HCT116 (cell line): ENCODE data around the gene PRKCQ. TPM values are rescaled to one million over a fixed set of nuclear protein-coding genes. Genes with fewer than 3 reads are reported as not detected.
"Not testable (repeated sequence)": the region's sequence is repeated elsewhere in the genome, so short reads cannot be mapped to it uniquely, and the experiment has no call there.

Experiments used
- ATAC-seq: fragments of 200-7000 bp; cut with Tn5 transposase; 2 replicates; pipeline ENCODE4 v1.9.1; 2020; ENCODE audit warnings: mild to moderate bottlenecking, moderate library complexity
- BruUV-seq: library from RNA; stranded (reverse); fragments of 400-500 nt; replicated peaks from 2 replicates; lab custom pipeline; 2021; lab: Mats Ljungman, UMichigan
- CTCF ChIA-PET: fragments of 300-600 bp; sonication (Branson Sonifier 250); formaldehyde crosslinking; loops from one replicate; lab custom pipeline; 2021; ENCODE audit warnings: antibody characterized with exemption; lab: Charles Lee
- POLR2A ChIA-PET: fragments of 300-600, 350-600 bp; sonication (Branson Sonifier 250); formaldehyde crosslinking; loops from one replicate; lab custom pipeline; 2021; ENCODE audit warnings: antibody characterized with exemption; lab: Charles Lee
- RAD21 ChIA-PET, 2 experiments: fragments of 300-600 bp; sonication (Branson Sonifier 250); formaldehyde crosslinking; loops; one replicate each; lab custom pipeline; 2023; ENCODE audit warnings: low total read pairs in 2 of 2; ENCODE audit not compliant: uncharacterized antibody in 2 of 2, unreplicated experiment in 2 of 2, low non-redundant PET in 1 of 2; lab: Charles Lee
- DNase-seq: peaks from one replicate; pipeline ENCODE4 v3.0.0-alpha.2; 2010; ENCODE audit warnings: low read depth, low spot score
- H2AFZ ChIP-seq: fragments of 200-600 bp; shearing (Covaris generic), sonication (generic); 2 replicates; pipeline ENCODE4 v1.6.1; 2017; ENCODE audit warnings: low read depth, mixed run types, mixed read lengths, antibody characterized with exemption, low read length; ENCODE audit not compliant: poor library complexity, severe bottlenecking
- H3K27ac ChIP-seq: 2 replicates; pipeline ENCODE4 v1.5.1; 2012; ENCODE audit warnings: low read depth, low read length
- H3K27me3 ChIP-seq: fragments of 200-600 bp; sonication (generic); 2 replicates; pipeline ENCODE4 v1.6.1; 2016; ENCODE audit warnings: mixed run types, low read length, mixed read lengths; ENCODE audit not compliant: insufficient read depth
- H3K36me3 ChIP-seq, 2 experiments: fragments of 200-500 bp in 1 of 2; fragments of 200-600 bp in 1 of 2; sonication (Bioruptor generic) in 1 of 2; sonication (generic) in 1 of 2; 2 replicates each; pipeline versions ENCODE4 v1.5.1 to v1.6.1; 2014 to 2016; ENCODE audit warnings: low read length in 2 of 2, inconsistent platforms in 1 of 2, mixed read lengths in 1 of 2, mixed run types in 1 of 2; ENCODE audit not compliant: insufficient read depth in 2 of 2, control insufficient read depth in 1 of 2
- H3K4me1 ChIP-seq, 2 experiments: fragments of 200-600 bp in 1 of 2; sonication (generic) in 1 of 2; 2 replicates each; pipeline versions ENCODE4 v1.5.1 to v1.6.1; 2012 to 2017; ENCODE audit warnings: low read length in 2 of 2, inconsistent platforms in 1 of 2, mild to moderate bottlenecking in 1 of 2, mixed read lengths in 1 of 2, mixed run types in 1 of 2, moderate library complexity in 1 of 2; ENCODE audit not compliant: insufficient read depth in 2 of 2, control insufficient read depth in 1 of 2
- H3K4me2 ChIP-seq: fragments of 200-600 bp; sonication (generic); 2 replicates; pipeline ENCODE4 v1.6.1; 2017; ENCODE audit warnings: mixed run types, low read length, mixed read lengths
- H3K4me3 ChIP-seq, 2 experiments: fragments of 200-600 bp in 1 of 2; sonication (generic) in 1 of 2; replicated peaks in 1 of 2; 2 replicates each; pipeline ENCODE4 v1.5.1; 2011 to 2016; ENCODE audit warnings: low read length in 2 of 2, control low read depth in 1 of 2, low read depth in 1 of 2, mild to moderate bottlenecking in 1 of 2, mixed read lengths in 1 of 2, mixed run types in 1 of 2
- H3K79me2 ChIP-seq: fragments of 200-600 bp; sonication (generic); 2 replicates; pipeline ENCODE4 v1.6.1; 2017; ENCODE audit warnings: mild to moderate bottlenecking, mixed run types, low read length, moderate library complexity, mixed read lengths; ENCODE audit not compliant: insufficient read depth
- H3K9ac ChIP-seq: fragments of 200-600 bp; sonication (generic); 2 replicates; pipeline ENCODE4 v1.6.1; 2016; ENCODE audit warnings: low read length, mixed read lengths
- H3K9me2 ChIP-seq: fragments of 200-600 bp; sonication (generic), shearing (Covaris generic); 2 replicates; pipeline ENCODE4 v1.6.1; 2017; ENCODE audit warnings: mixed run types, mild to moderate bottlenecking, moderate library complexity; ENCODE audit not compliant: insufficient read depth
- H3K9me3 ChIP-seq, 2 experiments: fragments of 200-500 bp in 1 of 2; fragments of 200-600 bp in 1 of 2; sonication (Bioruptor generic) in 1 of 2; sonication (generic) in 1 of 2; 2 replicates each; pipeline ENCODE4 v1.6.1; 2014 to 2017; ENCODE audit warnings: low read length in 2 of 2, mixed read lengths in 2 of 2, inconsistent platforms in 1 of 2, low read depth in 1 of 2, mild to moderate bottlenecking in 1 of 2, mixed run types in 1 of 2, moderate library complexity in 1 of 2; ENCODE audit not compliant: control insufficient read depth in 1 of 2, insufficient read depth in 1 of 2
- H4K20me1 ChIP-seq: fragments of 200-600 bp; sonication (generic), shearing (Covaris generic); 2 replicates; pipeline ENCODE4 v1.6.1; 2017; ENCODE audit warnings: mixed run types, mild to moderate bottlenecking, moderate library complexity; ENCODE audit not compliant: insufficient read depth
- ATF3 ChIP-seq: IDR thresholded peaks from 2 replicates; pipeline ENCODE4 v1.6.1; 2012
- CBX3 ChIP-seq: IDR thresholded peaks from 2 replicates; pipeline ENCODE4 v1.6.1; 2012; ENCODE audit warnings: low read depth
- CTCF ChIP-seq, 3 experiments: fragments of 200-600 bp in 1 of 3; sonication (generic) in 1 of 3; IDR thresholded peaks in 2 of 3; conservative IDR thresholded peaks in 1 of 3; 2 replicates each; pipeline ENCODE4 v1.5.1; 2012 to 2017; ENCODE audit warnings: low read depth in 2 of 3, low read length in 2 of 3, antibody characterized with exemption in 1 of 3, borderline replicate concordance in 1 of 3, control low read depth in 1 of 3, mild to moderate bottlenecking in 1 of 3, mixed read lengths in 1 of 3, mixed run types in 1 of 3, moderate library complexity in 1 of 3; ENCODE audit not compliant: insufficient read depth in 1 of 3
- EGR1 ChIP-seq: IDR thresholded peaks from 2 replicates; pipeline ENCODE4 v1.6.1; 2012; ENCODE audit warnings: low read depth
- MAX ChIP-seq: IDR thresholded peaks from 2 replicates; pipeline ENCODE4 v1.6.1; 2012
- POLR2AphosphoS5 ChIP-seq: IDR thresholded peaks from 2 replicates; pipeline ENCODE4 v1.6.1; 2011; ENCODE audit warnings: mild to moderate bottlenecking, low read depth, low read length, moderate library complexity
- SIN3A ChIP-seq: IDR thresholded peaks from 2 replicates; pipeline ENCODE4 v1.6.1; 2012; ENCODE audit warnings: low read depth
- SRF ChIP-seq: IDR thresholded peaks from 2 replicates; pipeline ENCODE4 v1.6.1; 2012; ENCODE audit warnings: low read depth
- ZFX ChIP-seq: fragments of 450-650 bp; IDR thresholded peaks from 2 replicates; pipeline ENCODE4 v1.6.1; 2017
- ZNF274 ChIP-seq: fragments of 200-500 bp; sonication (Bioruptor generic); IDR thresholded peaks from 2 replicates; pipeline ENCODE4 v1.6.1; 2014; ENCODE audit warnings: mild to moderate bottlenecking, low read depth, low read length, inconsistent platforms
- intact Hi-C: fragments of 100-400 bp; cut with micrococcal nuclease; formaldehyde crosslinking; loops from 2 replicates; pipeline ENCODE4 v1.10.0; 2022
- total RNA-seq: library from RNA; stranded (reverse); gene quantifications from one replicate; pipeline ENCODE4 v1.2.1, GENCODE V29; 2021; ENCODE audit not compliant: unreplicated experiment

Gene PRKCQ
- total RNA-seq, 1 experiment from 2014 or later = 0.54 TPM

- no peaks in the 10 kb centered on the region for H3K79me2 ChIP-seq
- no peaks in the 10 kb centered on the region for H4K20me1 ChIP-seq
- no peaks in the 10 kb centered on the region for H3K27me3 ChIP-seq
- TF ChIP-seq CTCF (IDR thresholded peaks at IDR 0.05 in 2 of 3, conservative IDR thresholded peaks at IDR 0.05 in 1 of 3; ENCODE audit: borderline replicate concordance in 1 of 3, insufficient read depth in 1 of 3, low read depth in 2 of 3, low read length in 2 of 3) (no peak), POLR2AphosphoS5 (no peak), CBX3 (no peak), ATF3 (no peak), SRF (no peak), ZFX (no peak), ZNF274 (no peak), EGR1 (no peak), SIN3A (no peak), MAX (no peak)
- no peak overlapping the region for H3K4me2 ChIP-seq
- H2AFZ ChIP-seq = no peak overlapping the region
- CTCF ChIA-PET = no interaction called here
- H3K9me2 ChIP-seq = no peaks in the 10 kb centered on the region
- peaks cover 5 to 8% of the 10 kb centered on the region in 2 experiments; a peak in 2 of 4 replicates for H3K9me3 ChIP-seq
- H3K4me3 ChIP-seq = no peak overlapping the region
- no peaks in the 10 kb centered on the region for H3K36me3 ChIP-seq
- intact Hi-C loops = no loop called here
- DNase-seq (no peak), ATAC-seq (no peak)
- POLR2A ChIA-PET = no interaction called here
- H3K27ac ChIP-seq = no peak overlapping the region
- H3K4me1 ChIP-seq = no peaks in the 10 kb centered on the region
- H3K9ac ChIP-seq = no peak overlapping the region
- RAD21 ChIA-PET = no interaction called here
- no TSS peak for BruUV-seq
Measured at GRCh38 chr10:6382081-6382480, 198.0 kb downstream of the PRKCQ start.

- H3K4me2 ChIP-seq, H3K9me2 ChIP-seq, H3K9ac ChIP-seq, H2AFZ ChIP-seq, H3K4me1 ChIP-seq, H3K27me3 ChIP-seq, RAD21 ChIA-PET, ATAC-seq, H3K36me3 ChIP-seq, H3K79me2 ChIP-seq, DNase-seq, H3K4me3 ChIP-seq, H3K27ac ChIP-seq, H4K20me1 ChIP-seq, intact Hi-C loops, BruUV-seq, H3K9me3 ChIP-seq, POLR2A ChIA-PET, CTCF ChIA-PET: not testable (repeated sequence)
Measured at GRCh38 chr10:6380478-6380877, 199.6 kb downstream of the PRKCQ start.
